CD4-positive, alpha-beta T cell treated with Interleukin-10 for 1 hour (primary cell): Measurements from ENCODE around the gene NKAIN4.
"Not testable (repeated sequence)": the region's sequence is repeated elsewhere in the genome, so short reads cannot be mapped to it uniquely, and the experiment has no call there.

Source experiments
- DNase-seq: peaks from one replicate; pipeline ENCODE4 v3.0.0-alpha.2; 2020

NKAIN4 gene

GRCh38 chr20:63234693-63235398, 19.4 kb downstream of the NKAIN4 start:
- peak; percentile 24 for DNase-seq

- no peak for DNase-seq
These were observed 20.3 kb downstream of the NKAIN4 start for GRCh38 chr20:63233924-63234323.

- DNase-seq: no peak
These were observed 21.3 kb downstream of the NKAIN4 start for GRCh38 chr20:63233061-63233344.

- no peak for DNase-seq
These were observed 21.8 kb downstream of the NKAIN4 start for GRCh38 chr20:63232235-63233060.

- DNase-seq: no peak
These were observed 23.4 kb downstream of the NKAIN4 start for GRCh38 chr20:63230800-63231268.

- DNase-seq: no peak
These were observed 25.5 kb downstream of the NKAIN4 start for GRCh38 chr20:63228806-63229205.

- no peak for DNase-seq
These were observed 27.0 kb downstream of the NKAIN4 start for GRCh38 chr20:63227260-63227659.

- DNase-seq: no peak
These were observed 28.0 kb downstream of the NKAIN4 start for GRCh38 chr20:63226042-63226943.

GRCh38 chr20:63225082-63225454, 29.2 kb downstream of the NKAIN4 start:
- DNase-seq: no peak

- no peak for DNase-seq
These were observed 29.7 kb downstream of the NKAIN4 start for GRCh38 chr20:63224412-63225081.

- no peak for DNase-seq
These were observed 30.4 kb downstream of the NKAIN4 start for GRCh38 chr20:63223826-63224207.

- peak; percentile 56 for DNase-seq
These were observed 31.0 kb downstream of the NKAIN4 start for GRCh38 chr20:63223121-63223825.

GRCh38 chr20:63222541-63222940, 31.7 kb downstream of the NKAIN4 start:
- DNase-seq: no peak

GRCh38 chr20:63221400-63222053, 32.7 kb downstream of the NKAIN4 start:
- not testable (repeated sequence) for DNase-seq

GRCh38 chr20:63220696-63221399, 33.4 kb downstream of the NKAIN4 start:
- DNase-seq: no peak

- DNase-seq: no peak
These were observed 34.3 kb downstream of the NKAIN4 start for GRCh38 chr20:63219866-63220521.

GRCh38 chr20:63219447-63219821, 34.8 kb downstream of the NKAIN4 start:
- no peak for DNase-seq

GRCh38 chr20:63218701-63219446, 35.4 kb downstream of the NKAIN4 start:
- no peak for DNase-seq

- DNase-seq: no peak
These were observed 36.6 kb downstream of the NKAIN4 start for GRCh38 chr20:63217706-63218105.
